CD4-positive, alpha-beta T cell (primary cell): Measurements from ENCODE around the gene TLL1. TPM values are rescaled to one million over a fixed set of nuclear protein-coding genes. Genes with fewer than 3 reads are reported as not detected.

Experiments used
- ATAC-seq: fragments of 200-7000 bp; cut with Tn5 transposase; one replicate; pipeline ENCODE4 v1.10.0; 2022; ENCODE audit warnings: mild to moderate bottlenecking; ENCODE audit not compliant: poor library complexity
- CTCF ChIA-PET: fragments of 350-600 bp; sonication (Branson Sonifier 250); formaldehyde crosslinking; loops from one replicate; lab custom pipeline; 2021; ENCODE audit warnings: antibody characterized with exemption, inconsistent platforms; lab: Charles Lee
- POLR2A ChIA-PET: fragments of 350-600 bp; sonication (Branson Sonifier 250); formaldehyde crosslinking; loops from one replicate; lab custom pipeline; 2021; ENCODE audit warnings: antibody characterized with exemption, inconsistent platforms; lab: Charles Lee
- DNase-seq, 14 experiments: peaks; one replicate each; pipeline ENCODE4 v3.0.0-alpha.2; 2013 to 2020; ENCODE audit warnings: mixed read lengths in 2 of 14
- H3K27ac ChIP-seq, 2 donors: one replicate each; pipeline versions ENCODE4 v1.5.1 to v1.7.0; 2013; ENCODE audit warnings: low read length in 2 of 2, low read depth in 1 of 2, mild to moderate bottlenecking in 1 of 2
- H3K27me3 ChIP-seq, 2 experiments: 1 replicate in 1 of 2; 2 replicates in 1 of 2; pipeline versions ENCODE4 v1.6.1 to v1.7.0; 2013; ENCODE audit warnings: low read length in 2 of 2, control low read depth in 1 of 2, mild to moderate bottlenecking in 1 of 2, moderate library complexity in 1 of 2; ENCODE audit not compliant: insufficient read depth in 2 of 2, control insufficient read depth in 1 of 2
- H3K36me3 ChIP-seq: one replicate; pipeline ENCODE4 v1.6.1; 2013; ENCODE audit warnings: low read length, control low read depth; ENCODE audit not compliant: insufficient read depth
- H3K4me1 ChIP-seq: one replicate; pipeline ENCODE4 v1.6.1; 2013; ENCODE audit warnings: low read length, control low read depth; ENCODE audit not compliant: insufficient read depth
- H3K4me3 ChIP-seq: one replicate; pipeline ENCODE4 v1.5.1; 2013; ENCODE audit warnings: mild to moderate bottlenecking, low read length, moderate library complexity
- H3K9me3 ChIP-seq, 2 experiments: 1 replicate in 1 of 2; 2 replicates in 1 of 2; pipeline versions ENCODE4 v1.6.1 to v1.7.0; 2013; ENCODE audit warnings: low read length in 2 of 2, mild to moderate bottlenecking in 2 of 2, control low read depth in 1 of 2, moderate library complexity in 1 of 2; ENCODE audit not compliant: control insufficient read depth in 1 of 2, insufficient read depth in 1 of 2
- H3K27ac Mint-ChIP-seq: one replicate; pipeline ENCODE4 v1.8.0; 2020; ENCODE audit warnings: mixed read lengths
- H3K27me3 Mint-ChIP-seq: one replicate; pipeline ENCODE4 v1.8.0; 2021; ENCODE audit warnings: mixed read lengths
- H3K36me3 Mint-ChIP-seq: one replicate; pipeline ENCODE4 v1.8.0; 2021; ENCODE audit warnings: low read depth, mixed read lengths
- H3K4me1 Mint-ChIP-seq: one replicate; pipeline ENCODE4 v1.8.0; 2021; ENCODE audit warnings: low read depth, mixed read lengths
- H3K4me3 Mint-ChIP-seq: one replicate; pipeline ENCODE4 v1.8.0; 2020; ENCODE audit warnings: mild to moderate bottlenecking, mixed read lengths
- H3K9me3 Mint-ChIP-seq: one replicate; pipeline ENCODE4 v1.8.0; 2020; ENCODE audit warnings: mixed read lengths
- CTCF ChIP-seq: fragments of 200-600 bp; IDR thresholded peaks from one replicate; pipeline ENCODE4 v1.8.0; 2022; ENCODE audit warnings: antibody characterized with exemption, mild to moderate bottlenecking
- intact Hi-C, 2 experiments: fragments of 100-400 bp; cut with DNase I in 1 of 2; cut with micrococcal nuclease in 1 of 2; formaldehyde crosslinking; loops; one replicate each; pipeline versions ENCODE4 v1.15.1 to v1.9.0; 2023 to 2025; cut with DNase I, micrococcal nuclease
- total RNA-seq, 174 experiments: library from RNA in 2 of 174; stranded (reverse) in 2 of 174; gene quantifications; one replicate each; pipeline ENCODE4 v1.2.3 and lab custom pipeline; 2021 to 2026

The TLL1 gene
- total RNA-seq, 2 experiments from 2014 or later, result not detected

DNA sequence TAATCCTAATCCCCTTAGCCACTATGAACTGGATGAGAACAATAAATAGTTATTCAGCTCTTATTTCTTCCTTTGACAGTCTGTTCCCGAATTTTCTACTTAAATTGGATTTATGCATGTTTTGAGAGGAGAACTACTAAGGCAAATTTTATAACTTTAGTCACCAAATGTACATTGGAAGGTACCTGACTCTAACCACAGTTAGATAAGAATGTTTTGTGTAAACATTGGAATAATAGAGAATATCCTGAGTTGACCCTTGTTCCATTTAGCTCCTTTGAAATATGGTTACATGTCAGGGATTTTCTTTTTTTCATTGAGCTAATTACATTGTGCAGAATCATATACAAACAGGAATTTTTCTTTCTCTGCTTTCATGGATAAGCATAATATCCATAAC, 202.6 kb downstream of the TLL1 start:
- no peaks in the 10 kb centered on the region for H3K36me3 ChIP-seq
- no peak overlapping the region for H3K4me3 Mint-ChIP-seq
- CTCF ChIA-PET, result no interaction called here
- H3K36me3 Mint-ChIP-seq, result no peaks in the 10 kb centered on the region
- H3K27me3 ChIP-seq, result no peaks in the 10 kb centered on the region
- no peak for TF ChIP-seq CTCF
- POLR2A ChIA-PET, result no interaction called here
- no peaks in the 10 kb centered on the region for H3K9me3 ChIP-seq
- H3K9me3 Mint-ChIP-seq, result peaks cover 7% of the 10 kb centered on the region
- H3K4me1 Mint-ChIP-seq, result no peaks in the 10 kb centered on the region
- no peaks in the 10 kb centered on the region for H3K4me1 ChIP-seq
- H3K4me3 ChIP-seq, result no peak overlapping the region
- no peak overlapping the region for H3K27ac ChIP-seq
- DNase-seq, result no peak
- intact Hi-C loops, result no loop called here
- H3K27me3 Mint-ChIP-seq, result no peaks in the 10 kb centered on the region
- no peak for ATAC-seq
- no peak overlapping the region for H3K27ac Mint-ChIP-seq

DNA sequence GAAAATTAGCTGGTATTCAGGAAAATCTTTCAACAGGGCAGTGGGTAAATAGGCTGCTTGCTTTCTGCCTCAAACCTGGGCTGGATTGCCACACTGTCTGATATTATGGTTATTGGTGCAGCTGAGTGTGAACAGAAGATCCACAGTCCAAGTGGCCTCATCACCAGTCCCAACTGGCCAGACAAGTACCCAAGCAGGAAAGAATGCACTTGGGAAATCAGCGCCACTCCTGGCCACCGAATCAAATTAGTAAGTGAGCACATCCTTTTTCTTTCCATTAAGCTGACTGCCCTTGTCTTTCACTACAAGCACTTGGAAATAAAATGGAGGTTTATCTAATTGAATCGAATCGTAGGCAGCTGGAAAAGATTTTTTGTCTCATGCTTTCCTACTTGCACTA, 204.7 kb downstream of the TLL1 start:
- DNase-seq (no peak), ATAC-seq (no peak)
- H3K27me3 Mint-ChIP-seq, result no peaks in the 10 kb centered on the region
- H3K9me3 ChIP-seq, result no peaks in the 10 kb centered on the region
- no peaks in the 10 kb centered on the region for H3K4me1 ChIP-seq
- no peaks in the 10 kb centered on the region for H3K36me3 Mint-ChIP-seq
- no peak overlapping the region for H3K4me3 ChIP-seq
- H3K36me3 ChIP-seq, result no peaks in the 10 kb centered on the region
- H3K27me3 ChIP-seq, result no peaks in the 10 kb centered on the region
- H3K27ac ChIP-seq, result no peak overlapping the region
- ChIA-PET CTCF (no interaction called here), POLR2A (no interaction called here)
- intact Hi-C loops, result no loop called here
- no peak for TF ChIP-seq CTCF
- H3K9me3 Mint-ChIP-seq, result peaks cover 10% of the 10 kb centered on the region
- no peaks in the 10 kb centered on the region for H3K4me1 Mint-ChIP-seq
- H3K27ac Mint-ChIP-seq, result no peak overlapping the region
- H3K4me3 Mint-ChIP-seq, result no peak overlapping the region

- Histone ChIP-seq H3K4me1 (no peaks in the 10 kb centered on the region), H3K27ac (no peak overlapping the region), H3K4me3 (no peak overlapping the region), H3K9me3 (no peaks in the 10 kb centered on the region), H3K27me3 (no peaks in the 10 kb centered on the region), H3K36me3 (no peaks in the 10 kb centered on the region)
- ChIA-PET CTCF (no interaction called here), POLR2A (no interaction called here)
- intact Hi-C loops, result no loop called here
- Mint-ChIP-seq H3K27ac (no peak overlapping the region), H3K27me3 (no peaks in the 10 kb centered on the region), H3K4me3 (no peak overlapping the region), H3K4me1 (no peaks in the 10 kb centered on the region), H3K36me3 (no peaks in the 10 kb centered on the region), H3K9me3 (peaks cover 10% of the 10 kb centered on the region)
- no peak for TF ChIP-seq CTCF
- DNase-seq (no peak), ATAC-seq (no peak)
Observed at GRCh38 chr4:166078383-166078782, 205.3 kb downstream of the TLL1 start.
